ENCODE results near the gene NHERF2. TPM values are rescaled to one million over a fixed set of nuclear protein-coding genes. Genes with fewer than 3 reads are reported as not detected.

NHERF2 gene
- total RNA-seq, 4 donors from 2014 or later: 10.3 to 97.1 (median 33.1) TPM

DNA sequence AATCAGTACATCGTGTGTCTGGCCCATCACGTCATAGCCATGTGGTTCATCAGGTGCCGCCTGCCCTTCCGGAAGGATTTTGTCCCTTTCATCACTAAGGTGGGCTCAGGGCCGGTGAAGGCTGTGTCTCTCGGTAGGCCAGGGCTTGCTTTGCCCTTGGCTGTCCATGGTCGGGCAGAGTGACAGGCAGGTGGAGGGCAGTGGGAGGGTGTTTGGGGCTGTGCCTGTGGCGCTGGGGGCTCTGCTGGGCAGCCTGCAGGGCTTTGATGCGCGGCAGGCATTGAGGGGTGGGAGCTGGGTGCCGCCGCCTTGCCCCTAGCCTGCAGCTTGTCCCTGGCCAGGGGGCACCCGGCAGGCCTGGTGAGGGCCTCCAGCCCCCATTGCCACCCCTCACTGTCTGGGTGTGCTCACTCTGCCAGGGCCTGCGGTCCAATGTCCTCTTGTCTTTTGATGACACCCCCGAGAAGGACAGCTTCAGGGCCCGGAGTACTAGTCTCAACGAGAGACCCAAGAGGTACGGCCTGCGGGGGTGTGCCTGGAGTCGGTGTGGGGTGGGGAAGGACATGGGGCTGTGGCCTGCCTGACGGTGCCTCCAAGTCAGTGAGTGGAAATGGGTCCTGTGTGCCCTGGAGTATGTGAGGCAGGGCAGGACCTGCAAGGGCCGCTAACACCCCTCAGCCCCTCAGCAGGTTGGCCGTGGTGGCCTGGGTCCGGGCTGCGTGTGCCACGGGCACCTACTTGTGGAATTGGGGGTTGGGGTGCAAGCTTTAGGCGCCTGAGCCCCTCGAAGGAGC is 49.6 kb downstream of the NHERF2 start:
- Histone ChIP-seq H3K4me1 (no peaks in the 10 kb centered on the region), H3K4me3 (no peak overlapping the region), H3K36me3 (no peaks in the 10 kb centered on the region), H3K9me3 (no peaks in the 10 kb centered on the region), H3K27me3 (no peaks in the 10 kb centered on the region), H3K27ac (no peak overlapping the region)
- TF ChIP-seq POLR2A (IDR thresholded peaks at IDR 0.05): no peak
- TF ChIP-seq, protein P1, sequence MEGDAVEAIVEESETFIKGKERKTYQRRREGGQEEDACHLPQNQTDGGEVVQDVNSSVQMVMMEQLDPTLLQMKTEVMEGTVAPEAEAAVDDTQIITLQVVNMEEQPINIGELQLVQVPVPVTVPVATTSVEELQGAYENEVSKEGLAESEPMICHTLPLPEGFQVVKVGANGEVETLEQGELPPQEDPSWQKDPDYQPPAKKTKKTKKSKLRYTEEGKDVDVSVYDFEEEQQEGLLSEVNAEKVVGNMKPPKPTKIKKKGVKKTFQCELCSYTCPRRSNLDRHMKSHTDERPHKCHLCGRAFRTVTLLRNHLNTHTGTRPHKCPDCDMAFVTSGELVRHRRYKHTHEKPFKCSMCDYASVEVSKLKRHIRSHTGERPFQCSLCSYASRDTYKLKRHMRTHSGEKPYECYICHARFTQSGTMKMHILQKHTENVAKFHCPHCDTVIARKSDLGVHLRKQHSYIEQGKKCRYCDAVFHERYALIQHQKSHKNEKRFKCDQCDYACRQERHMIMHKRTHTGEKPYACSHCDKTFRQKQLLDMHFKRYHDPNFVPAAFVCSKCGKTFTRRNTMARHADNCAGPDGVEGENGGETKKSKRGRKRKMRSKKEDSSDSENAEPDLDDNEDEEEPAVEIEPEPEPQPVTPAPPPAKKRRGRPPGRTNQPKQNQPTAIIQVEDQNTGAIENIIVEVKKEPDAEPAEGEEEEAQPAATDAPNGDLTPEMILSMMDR (IDR thresholded peaks at IDR 0.05): no peak
- intact Hi-C loops (cut with DNase I; ENCODE audit: low total_unique reads): no loop called here
- no peak for DNase-seq

DNA sequence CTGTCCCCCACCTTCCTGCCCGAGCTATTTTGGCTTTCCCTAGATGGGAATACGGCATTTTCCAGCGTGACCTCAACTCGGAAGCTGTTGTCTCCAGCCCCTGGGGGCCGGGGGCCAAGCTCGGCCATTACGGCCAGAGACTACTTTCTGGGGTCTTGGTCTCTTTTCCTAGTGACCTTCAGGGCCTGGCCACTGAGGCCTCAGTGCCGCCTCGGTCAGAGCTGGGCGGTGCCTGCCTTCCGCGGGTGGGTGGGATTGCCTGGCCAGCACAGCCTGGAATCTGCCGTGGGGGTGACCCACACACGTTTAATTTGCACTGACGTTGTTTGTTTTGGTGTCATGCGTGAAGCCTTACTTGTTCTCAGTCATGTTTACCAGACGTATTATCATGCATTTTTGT is 50.3 kb downstream of the NHERF2 start:
- no peak overlapping the region for H3K4me3 ChIP-seq
- H3K27me3 ChIP-seq: no peaks in the 10 kb centered on the region
- no peaks in the 10 kb centered on the region for H3K9me3 ChIP-seq
- intact Hi-C loops (cut with DNase I; ENCODE audit: low total_unique reads): no loop called here
- no peak overlapping the region for H3K27ac ChIP-seq
- TF ChIP-seq POLR2A (IDR thresholded peaks at IDR 0.05): no peak
- TF ChIP-seq, protein P1 (IDR thresholded peaks at IDR 0.05): no peak
- no peaks in the 10 kb centered on the region for H3K36me3 ChIP-seq
- DNase-seq: no peak
- no peaks in the 10 kb centered on the region for H3K4me1 ChIP-seq

DNA sequence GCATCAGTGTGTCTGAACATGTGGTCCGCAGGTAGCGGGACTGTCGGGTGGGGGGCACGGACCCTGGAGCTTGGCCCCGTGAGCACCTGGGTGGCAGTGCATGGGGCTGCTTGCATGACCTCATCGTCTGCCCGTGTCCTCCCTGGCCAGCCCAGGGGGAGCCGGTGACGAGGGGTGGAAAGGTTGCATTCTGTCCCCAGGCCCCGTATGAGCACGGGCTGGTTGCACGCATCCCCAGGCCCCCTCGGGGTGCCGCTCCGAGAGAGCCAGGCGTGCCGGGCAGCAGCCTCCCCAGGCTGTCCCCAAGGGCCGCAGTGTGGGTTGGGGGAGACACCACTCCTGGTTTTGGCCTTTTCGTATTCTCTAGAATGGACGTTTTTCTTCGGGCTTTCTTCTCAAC is 51.0 kb downstream of the NHERF2 start:
- Histone ChIP-seq H3K4me3 (no peak overlapping the region), H3K4me1 (no peaks in the 10 kb centered on the region), H3K27ac (no peak overlapping the region), H3K9me3 (no peaks in the 10 kb centered on the region), H3K36me3 (no peaks in the 10 kb centered on the region), H3K27me3 (no peaks in the 10 kb centered on the region)
- TF ChIP-seq, protein P1 (IDR thresholded peaks at IDR 0.05): no peak
- TF ChIP-seq POLR2A (IDR thresholded peaks at IDR 0.05): no peak
- no peak for DNase-seq
- intact Hi-C loops (cut with DNase I; ENCODE audit: low total_unique reads): no loop called here

DNA sequence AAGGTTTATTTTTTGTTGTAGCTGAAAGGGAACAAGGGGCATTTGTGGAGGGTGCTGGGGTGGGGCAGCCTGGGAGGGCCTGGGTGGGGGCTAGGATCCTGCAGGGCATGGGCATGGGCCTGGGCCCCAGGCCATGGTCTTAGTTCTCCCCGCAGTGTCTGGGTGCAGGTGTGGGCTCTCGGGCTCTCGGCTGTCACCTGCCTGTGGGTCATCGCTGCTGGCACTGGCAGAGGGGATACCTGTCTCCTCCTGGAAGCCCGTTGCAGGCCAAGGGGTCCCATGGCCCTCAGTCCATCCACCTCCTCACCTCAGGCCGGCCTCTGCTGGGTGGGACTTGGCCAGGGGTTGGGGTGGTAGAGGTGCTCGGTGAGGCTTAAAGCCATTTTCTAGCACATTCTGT is 51.4 kb downstream of the NHERF2 start:
- Histone ChIP-seq H3K36me3 (no peaks in the 10 kb centered on the region), H3K4me1 (no peaks in the 10 kb centered on the region), H3K9me3 (no peaks in the 10 kb centered on the region), H3K4me3 (no peak overlapping the region), H3K27me3 (no peaks in the 10 kb centered on the region), H3K27ac (no peak overlapping the region)
- intact Hi-C loops (cut with DNase I; ENCODE audit: low total_unique reads): no loop called here
- TF ChIP-seq POLR2A (IDR thresholded peaks at IDR 0.05): no peak
- TF ChIP-seq, protein P1 (IDR thresholded peaks at IDR 0.05): no peak
- no peak for DNase-seq

DNA sequence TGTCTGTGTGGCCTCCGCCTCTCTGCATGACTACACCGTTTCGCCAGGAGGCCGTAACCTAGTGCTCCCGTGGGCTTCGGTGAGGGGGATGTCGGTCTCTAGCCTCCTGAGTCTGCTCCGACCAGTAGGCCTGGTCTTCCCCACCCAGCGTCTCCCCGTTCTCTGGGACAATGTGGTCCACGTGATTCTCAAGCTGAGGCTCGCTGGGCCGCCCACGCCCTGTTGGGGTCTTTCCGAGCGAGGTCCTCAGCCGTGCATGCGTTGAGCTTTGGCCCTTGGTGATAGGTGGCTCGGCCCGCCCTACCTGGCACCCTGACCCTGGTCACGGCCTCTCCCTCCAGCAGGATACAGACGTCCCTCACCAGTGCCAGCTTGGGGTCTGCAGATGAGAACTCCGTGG is 52.0 kb downstream of the NHERF2 start:
- intact Hi-C loops (cut with DNase I; ENCODE audit: low total_unique reads): no loop called here
- Histone ChIP-seq H3K36me3 (no peaks in the 10 kb centered on the region), H3K27me3 (no peaks in the 10 kb centered on the region), H3K4me1 (no peaks in the 10 kb centered on the region), H3K4me3 (no peak overlapping the region), H3K9me3 (no peaks in the 10 kb centered on the region), H3K27ac (no peak overlapping the region)
- TF ChIP-seq, protein P1 (IDR thresholded peaks at IDR 0.05): no peak
- TF ChIP-seq POLR2A (IDR thresholded peaks at IDR 0.05): no peak
- no peak for DNase-seq

All from uterus (tissue), 4 donors.